Neural cell (in vitro differentiated cells): ENCODE measurements around the gene MIA2.

ENCODE experiments used
- CTCF ChIP-seq: fragments of 450-650 bp; IDR thresholded peaks from 2 replicates; pipeline ENCODE4 v1.5.1; 2014; ENCODE audit warnings: antibody characterized with exemption, mild to moderate bottlenecking, moderate library complexity; ENCODE audit not compliant: poor library complexity, severe bottlenecking
- EZH2 ChIP-seq: fragments of 200-600, 300-800 bp; shearing (Covaris generic), sonication (generic); IDR thresholded peaks from 2 replicates; pipeline ENCODE4 v1.6.1; 2014; ENCODE audit warnings: antibody characterized with exemption, low read length, borderline replicate concordance, mild to moderate bottlenecking; ENCODE audit not compliant: insufficient read depth, poor library complexity, severe bottlenecking
- POLR2AphosphoS5 ChIP-seq: IDR thresholded peaks from 2 replicates; pipeline ENCODE4 v1.6.1; 2012
- REST ChIP-seq: IDR thresholded peaks from 2 replicates; pipeline ENCODE4 v1.6.1; 2012; ENCODE audit warnings: borderline replicate concordance
- SMC3 ChIP-seq: fragments of 450-650 bp; conservative IDR thresholded peaks from 2 replicates; pipeline ENCODE4 v1.6.1; 2014; ENCODE audit warnings: antibody characterized with exemption, mild to moderate bottlenecking, moderate library complexity; ENCODE audit not compliant: poor library complexity
- TAF1 ChIP-seq: IDR thresholded peaks from 2 replicates; pipeline ENCODE4 v1.6.1; 2012; ENCODE audit warnings: low read depth

- TF ChIP-seq CTCF (no peak), SMC3 (no peak), REST (no peak), TAF1 (no peak), POLR2AphosphoS5 (no peak), EZH2 (no peak)
Observed at GRCh38 chr14:39381366-39381765, 147.7 kb downstream of the MIA2 start.
